Right lobe of liver (tissue), 6 donors: Measurements from ENCODE around the gene ARHGAP15. TPM values are rescaled to one million over a fixed set of nuclear protein-coding genes. Genes with fewer than 3 reads are reported as not detected.

ENCODE experiments used
- ATAC-seq, 4 donors: fragments of 200-7000 bp; cut with Tn5 transposase; one replicate each; pipeline ENCODE4 v1.9.1; 2020; ENCODE audit warnings: mild to moderate bottlenecking in 4 of 4, moderate library complexity in 4 of 4
- DNase-seq, 3 donors: peaks; one replicate each; pipeline ENCODE4 v3.0.0-alpha.2; 2020
- H3K27ac ChIP-seq, 3 donors: fragments of 200-600 bp; one replicate each; pipeline ENCODE4 v1.8.0; 2022
- H3K27me3 ChIP-seq, 2 donors: fragments of 200-600 bp; one replicate each; pipeline ENCODE4 v1.8.0; 2022
- H3K36me3 ChIP-seq, 4 donors: fragments of 200-600 bp; sonication (generic) in 1 of 4; one replicate each; pipeline versions ENCODE4 v1.5.1 to v1.8.0; 2017 to 2022; ENCODE audit warnings: control low read depth in 1 of 4
- H3K4me1 ChIP-seq, 4 donors: fragments of 200-600 bp; sonication (generic) in 1 of 4; one replicate each; pipeline versions ENCODE4 v1.5.1 to v1.8.0; 2017 to 2022; ENCODE audit warnings: control low read depth in 1 of 4
- H3K4me3 ChIP-seq, 3 donors: fragments of 200-600 bp; one replicate each; pipeline ENCODE4 v1.8.0; 2022
- H3K9me3 ChIP-seq, 4 donors: fragments of 200-600 bp; sonication (generic) in 1 of 4; one replicate each; pipeline versions ENCODE4 v1.5.1 to v1.8.0; 2017 to 2022; ENCODE audit warnings: control low read depth in 1 of 4
- POLR2A ChIP-seq: fragments of 450-650 bp; IDR thresholded peaks from one replicate; pipeline ENCODE4 v1.6.1; 2017; ENCODE audit warnings: antibody characterized with exemption, mild to moderate bottlenecking
- WGBS: methylation state at CpG from one replicate; pipeline ENCODE4 v1.1.6; 2018; ENCODE audit warnings: low coverage, low lambda C conversion rate; ENCODE audit not compliant: insufficient coverage; ENCODE audit errors: missing lambda C conversion rate; 5-methylcytosine and 5-hydroxymethylcytosine counted together
- intact Hi-C, 2 donors: fragments of 100-400 bp; cut with DNase I; formaldehyde crosslinking; loops; one replicate each; pipeline versions ENCODE4 v1.11.2 to v1.14.1; 2022
- total RNA-seq, 6 experiments: library from RNA; depleted of rRNA in 2 of 6; stranded (reverse); fragments of >200 nt in 2 of 6; fragmentation: NEBNext Ultra II Directional in 3 of 6; extraction: Animal tissue kit (Norgen Biotek cat#: 25700) in 3 of 6; gene quantifications; one replicate each; pipeline versions ENCODE4 v1.1.0 to v1.2.4, GENCODE V29; 2016 to 2023
- TF ChIP-seq, protein P1 (sequence below), 4 donors: fragments of 200-600 bp in 3 of 4; fragments of 450-650 bp in 1 of 4; IDR thresholded peaks; one replicate each; pipeline versions ENCODE4 v1.5.1 to v1.8.0; 2016 to 2022; ENCODE audit warnings: antibody characterized with exemption in 4 of 4, mild to moderate bottlenecking in 2 of 4
- donor health status: DM: no; HTN: yes; CAD: no.
- donor health status: DM: no; HTN: no; CAD: no.
- donor health status: DM: no; HTN: no; CAD: no.
- donor health status: DM: no; HTN: yes; CAD: no.
- donor health status: DM: no; HTN: yes; CAD: no.

Gene ARHGAP15
- total RNA-seq, 6 experiments from 2014 or later = 3.3 to 8.2 (median 6.6) TPM

DNA sequence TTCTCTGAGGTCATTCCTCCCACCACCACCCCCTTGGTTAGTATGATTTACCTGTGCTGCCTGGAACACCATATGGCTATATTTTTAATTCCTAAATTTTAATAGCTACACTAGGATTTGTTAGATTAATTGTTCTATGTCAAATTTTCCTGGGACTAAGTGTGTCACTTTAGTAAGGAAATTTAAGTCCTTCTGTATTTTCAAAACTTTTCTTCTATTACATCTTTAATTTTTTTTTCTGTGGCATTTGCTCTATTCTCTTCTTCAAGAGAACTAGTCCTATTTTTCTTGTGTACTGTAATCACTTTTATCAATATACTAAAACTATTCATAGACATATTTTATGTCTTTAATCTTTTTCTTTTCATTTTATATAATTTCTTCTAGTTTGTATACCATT lies 456.9 kb downstream of the ARHGAP15 start:
- intact Hi-C loops = no loop called here
- H3K27me3 ChIP-seq = no peaks in the 10 kb centered on the region
- H3K27ac ChIP-seq = no peak overlapping the region
- H3K4me1 ChIP-seq = no peaks in the 10 kb centered on the region
- DNase-seq (no peak), ATAC-seq (no peak)
- H3K9me3 ChIP-seq = no peaks in the 10 kb centered on the region
- no peak overlapping the region for H3K4me3 ChIP-seq
- TF ChIP-seq, protein P1, sequence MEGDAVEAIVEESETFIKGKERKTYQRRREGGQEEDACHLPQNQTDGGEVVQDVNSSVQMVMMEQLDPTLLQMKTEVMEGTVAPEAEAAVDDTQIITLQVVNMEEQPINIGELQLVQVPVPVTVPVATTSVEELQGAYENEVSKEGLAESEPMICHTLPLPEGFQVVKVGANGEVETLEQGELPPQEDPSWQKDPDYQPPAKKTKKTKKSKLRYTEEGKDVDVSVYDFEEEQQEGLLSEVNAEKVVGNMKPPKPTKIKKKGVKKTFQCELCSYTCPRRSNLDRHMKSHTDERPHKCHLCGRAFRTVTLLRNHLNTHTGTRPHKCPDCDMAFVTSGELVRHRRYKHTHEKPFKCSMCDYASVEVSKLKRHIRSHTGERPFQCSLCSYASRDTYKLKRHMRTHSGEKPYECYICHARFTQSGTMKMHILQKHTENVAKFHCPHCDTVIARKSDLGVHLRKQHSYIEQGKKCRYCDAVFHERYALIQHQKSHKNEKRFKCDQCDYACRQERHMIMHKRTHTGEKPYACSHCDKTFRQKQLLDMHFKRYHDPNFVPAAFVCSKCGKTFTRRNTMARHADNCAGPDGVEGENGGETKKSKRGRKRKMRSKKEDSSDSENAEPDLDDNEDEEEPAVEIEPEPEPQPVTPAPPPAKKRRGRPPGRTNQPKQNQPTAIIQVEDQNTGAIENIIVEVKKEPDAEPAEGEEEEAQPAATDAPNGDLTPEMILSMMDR (IDR thresholded peaks at IDR 0.05) = no peak
- TF ChIP-seq POLR2A = no peak
- H3K36me3 ChIP-seq = no peaks in the 10 kb centered on the region

DNA sequence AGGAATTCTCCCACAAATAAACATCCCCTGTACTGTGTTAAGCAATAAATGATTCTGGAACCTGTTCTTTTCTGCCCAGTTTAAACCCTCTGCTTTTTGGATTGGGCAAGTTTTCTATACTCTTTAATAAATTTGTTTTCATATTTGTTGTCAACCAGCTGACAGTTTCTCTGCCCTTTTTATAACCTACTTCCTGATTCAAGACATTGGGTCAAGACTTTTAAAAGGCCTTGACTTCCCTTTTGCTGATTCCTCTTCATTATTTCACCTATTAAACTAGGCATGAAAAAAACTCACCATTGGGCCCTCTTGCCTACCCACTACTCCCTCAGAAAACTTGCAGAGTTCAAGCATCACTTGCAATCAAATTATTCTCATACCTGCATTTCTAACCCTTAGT lies 459.5 kb downstream of the ARHGAP15 start:
- no peaks in the 10 kb centered on the region for H3K4me1 ChIP-seq
- TF ChIP-seq, protein P1 (IDR thresholded peaks at IDR 0.05) = no peak
- no peak for TF ChIP-seq POLR2A
- H3K9me3 ChIP-seq = no peaks in the 10 kb centered on the region
- ATAC-seq (no peak), DNase-seq (no peak)
- no peak overlapping the region for H3K27ac ChIP-seq
- intact Hi-C loops = no loop called here
- H3K36me3 ChIP-seq = no peaks in the 10 kb centered on the region
- no peaks in the 10 kb centered on the region for H3K27me3 ChIP-seq
- H3K4me3 ChIP-seq = no peak overlapping the region

- ATAC-seq = no peak
- H3K27ac ChIP-seq = no peak overlapping the region
- WGBS = 81% methylated on average over 7 of the region's 7 CpGs
These were observed 464.9 kb downstream of the ARHGAP15 start for GRCh38 chr2:143594161-143594560.

GRCh38 chr2:143594745-143595144 lies 465.5 kb downstream of the ARHGAP15 start:
- ATAC-seq = no peak
- intact Hi-C loops = no loop called here
- Histone ChIP-seq H3K4me3 (no peak overlapping the region), H3K27ac (no peak overlapping the region), H3K4me1 (no peaks in the 10 kb centered on the region), H3K36me3 (no peaks in the 10 kb centered on the region), H3K27me3 (no peaks in the 10 kb centered on the region), H3K9me3 (no peaks in the 10 kb centered on the region)
- DNase-seq = no peak
- no peak for TF ChIP-seq POLR2A
- TF ChIP-seq, protein P1 (IDR thresholded peaks at IDR 0.05) = no peak
- WGBS = 37% methylated on average over 2 of the region's 2 CpGs

More at GRCh38 chr2:143594161-143594560, 464.9 kb downstream of the ARHGAP15 start:
- no peak overlapping the region for H3K4me3 ChIP-seq
- DNase-seq = no peak
- no peaks in the 10 kb centered on the region for H3K9me3 ChIP-seq
- no peaks in the 10 kb centered on the region for H3K36me3 ChIP-seq
- intact Hi-C loops = no loop called here
- TF ChIP-seq POLR2A = no peak
- no peaks in the 10 kb centered on the region for H3K4me1 ChIP-seq
- H3K27me3 ChIP-seq = no peaks in the 10 kb centered on the region

GRCh38 chr2:143600116-143600515 lies 470.9 kb downstream of the ARHGAP15 start:
- Histone ChIP-seq H3K4me3 (no peak overlapping the region), H3K36me3 (no peaks in the 10 kb centered on the region), H3K4me1 (no peaks in the 10 kb centered on the region), H3K27me3 (no peaks in the 10 kb centered on the region), H3K9me3 (no peaks in the 10 kb centered on the region), H3K27ac (no peak overlapping the region)
- intact Hi-C loops = no loop called here
- DNase-seq (no peak), ATAC-seq (no peak)
- WGBS = 58% methylated on average over 2 of the region's 2 CpGs
- TF ChIP-seq POLR2A = no peak
- TF ChIP-seq, protein P1 (IDR thresholded peaks at IDR 0.05) = no peak
